Mesodermal cell (in vitro differentiated cells): ENCODE measurements around the gene IGSF21.

Experiments used
- H3K27ac ChIP-seq: 2 replicates; pipeline ENCODE4 v1.7.0; 2013; ENCODE audit warnings: mild to moderate bottlenecking, low read depth, low read length, moderate library complexity; ENCODE audit not compliant: severe bottlenecking
- H3K36me3 ChIP-seq: 2 replicates; pipeline ENCODE4 v1.7.1; 2013; ENCODE audit warnings: mild to moderate bottlenecking, low read length, moderate library complexity; ENCODE audit not compliant: control insufficient read depth, insufficient read depth
- H3K4me1 ChIP-seq: one replicate; pipeline ENCODE4 v1.7.1; 2013; ENCODE audit warnings: mild to moderate bottlenecking, low read length; ENCODE audit not compliant: insufficient read depth, control insufficient read depth, poor library complexity, severe bottlenecking
- H3K4me3 ChIP-seq: 2 replicates; pipeline ENCODE4 v1.7.0; 2013; ENCODE audit warnings: low read length, control low read depth, mild to moderate bottlenecking; ENCODE audit not compliant: insufficient read depth, poor library complexity, severe bottlenecking; ENCODE audit errors: extremely low read depth
- H3K9me3 ChIP-seq: 2 replicates; pipeline ENCODE4 v1.7.1; 2013; ENCODE audit warnings: mild to moderate bottlenecking, low read length, moderate library complexity; ENCODE audit not compliant: control insufficient read depth
- WGBS, 2 experiments: methylation state at CpG; one replicate each; pipeline ENCODE4 v1.1.5; 2013; ENCODE audit warnings: missing lambda C conversion rate in 2 of 2; ENCODE audit not compliant: insufficient coverage in 2 of 2; 5-methylcytosine and 5-hydroxymethylcytosine counted together

IGSF21 gene

GRCh38 chr1:18401921-18402320, 294.3 kb downstream of the IGSF21 start:
- no peaks in the 10 kb centered on the region for H3K36me3 ChIP-seq
- no peaks in the 10 kb centered on the region for H3K9me3 ChIP-seq
- 81 to 100% methylated on average over 1 to 2 of the region's 3 CpGs for WGBS, 2 experiments
- no peaks in the 10 kb centered on the region for H3K4me1 ChIP-seq
- H3K4me3 ChIP-seq: no peak overlapping the region
- no peak overlapping the region for H3K27ac ChIP-seq

GRCh38 chr1:18404460-18404859, 296.9 kb downstream of the IGSF21 start:
- WGBS, 2 experiments: 79 to 80% methylated on average over 3 of the region's 3 CpGs
- no peak overlapping the region for H3K27ac ChIP-seq
- H3K4me3 ChIP-seq: no peak overlapping the region
- no peaks in the 10 kb centered on the region for H3K36me3 ChIP-seq
- no peaks in the 10 kb centered on the region for H3K9me3 ChIP-seq
- no peaks in the 10 kb centered on the region for H3K4me1 ChIP-seq

- WGBS, 2 experiments: 85 to 86% methylated on average over 22 to 23 of the region's 26 CpGs
- no peaks in the 10 kb centered on the region for H3K4me1 ChIP-seq
- H3K36me3 ChIP-seq: no peaks in the 10 kb centered on the region
- H3K4me3 ChIP-seq: no peak overlapping the region
- H3K9me3 ChIP-seq: peaks cover 19% of the 10 kb centered on the region
- no peak overlapping the region for H3K27ac ChIP-seq
Observed at GRCh38 chr1:18407166-18408045, 299.8 kb downstream of the IGSF21 start.

GRCh38 chr1:18408656-18409370, 301.2 kb downstream of the IGSF21 start:
- no peaks in the 10 kb centered on the region for H3K36me3 ChIP-seq
- no peak overlapping the region for H3K27ac ChIP-seq
- 75 to 76% methylated on average over 7 to 8 of the region's 12 CpGs for WGBS, 2 experiments
- no peaks in the 10 kb centered on the region for H3K4me1 ChIP-seq
- peaks cover 28% of the 10 kb centered on the region for H3K9me3 ChIP-seq
- no peak overlapping the region for H3K4me3 ChIP-seq

- WGBS, 2 experiments: 87 to 93% methylated on average over 6 to 7 of the region's 8 CpGs
- Histone ChIP-seq H3K4me3 (no peak overlapping the region), H3K4me1 (no peaks in the 10 kb centered on the region), H3K36me3 (no peaks in the 10 kb centered on the region), H3K9me3 (peaks cover 28% of the 10 kb centered on the region), H3K27ac (no peak overlapping the region)
Observed at GRCh38 chr1:18409609-18410237, 302.1 kb downstream of the IGSF21 start.

- 59% methylated on average over 12 of the region's 13 CpGs for WGBS, 2 experiments
- Histone ChIP-seq H3K4me1 (no peaks in the 10 kb centered on the region), H3K4me3 (no peak overlapping the region), H3K27ac (no peak overlapping the region), H3K9me3 (peaks cover 28% of the 10 kb centered on the region), H3K36me3 (no peaks in the 10 kb centered on the region)
Observed at GRCh38 chr1:18410407-18410806, 302.8 kb downstream of the IGSF21 start.

- H3K4me1 ChIP-seq: no peaks in the 10 kb centered on the region
- H3K27ac ChIP-seq: no peak overlapping the region
- no peaks in the 10 kb centered on the region for H3K36me3 ChIP-seq
- WGBS, 2 experiments: 83 to 100% methylated on average over 1 to 2 of the region's 2 CpGs
- H3K4me3 ChIP-seq: no peak overlapping the region
- H3K9me3 ChIP-seq: peaks cover 28% of the 10 kb centered on the region
Observed at GRCh38 chr1:18411321-18411720, 303.7 kb downstream of the IGSF21 start.

- Histone ChIP-seq H3K9me3 (peaks cover 28% of the 10 kb centered on the region), H3K36me3 (no peaks in the 10 kb centered on the region), H3K4me1 (no peaks in the 10 kb centered on the region), H3K4me3 (no peak overlapping the region), H3K27ac (no peak overlapping the region)
- 85 to 93% methylated on average over 6 of the region's 8 CpGs for WGBS, 2 experiments
Observed at GRCh38 chr1:18411820-18412641, 304.4 kb downstream of the IGSF21 start.

- H3K4me3 ChIP-seq: no peak overlapping the region
- 87 to 97% methylated on average over 3 to 4 of the region's 4 CpGs for WGBS, 2 experiments
- no peak overlapping the region for H3K27ac ChIP-seq
- H3K4me1 ChIP-seq: no peaks in the 10 kb centered on the region
- no peaks in the 10 kb centered on the region for H3K36me3 ChIP-seq
- H3K9me3 ChIP-seq: peaks cover 28% of the 10 kb centered on the region
Observed at GRCh38 chr1:18412882-18413353, 305.3 kb downstream of the IGSF21 start.
